Measurements from ENCODE around the gene LENEP. TPM values are rescaled to one million over a fixed set of nuclear protein-coding genes. Genes with fewer than 3 reads are reported as not detected.

The LENEP gene
- total and polyA plus RNA-seq, 2 of the 8 experiments (the other 6 are each of a cell fraction or from before 2014, with no cell fraction given), result 1.3 TPM; not detected in 1

Small RNA genes lying within 50 kb of the gene (microRNA-seq; reads per million reads assigned to microRNA genes)
- 0 reads per million in 2 experiments for gene MIR4258 (ENCODE audit: borderline microRNAs expressed in 2 of 2, borderline number of aligned reads in 2 of 2, borderline replicate concordance in 1 of 2)

Small RNA genes lying within 50 kb of the gene (small RNA-seq; reads per million reads assigned to genes)
- not detected for gene MIR4258 (ENCODE audit: insufficient read depth)
- not detected for gene RF00017 (ENCODE audit: insufficient read depth)

Other genes starting within 250 kb of the LENEP start
- gene KCNN3, start 123.3 kb upstream of the LENEP start, total RNA-seq (2021; fragmentation: NEBNext Ultra II Directional; extraction: Animal tissue kit (Norgen Biotek cat#: 25700)), result 2.8 and 3.0 TPM in 2 replicates
- 3.7 and 4.5 TPM in 2 replicates for gene KCNN3, start 123.3 kb upstream of the LENEP start, polyA plus RNA-seq (2011; rRNA removed)
- 26.5 and 30.5 TPM in 2 replicates for gene PMVK, start 56.9 kb upstream of the LENEP start, total RNA-seq (2021; fragmentation: NEBNext Ultra II Directional; extraction: Animal tissue kit (Norgen Biotek cat#: 25700))
- gene PMVK, start 56.9 kb upstream of the LENEP start, polyA plus RNA-seq (2011; rRNA removed), result 23.8 and 36.8 TPM in 2 replicates
- 17.9 and 19.8 TPM in 2 replicates for gene PBXIP1, start 37.5 kb upstream of the LENEP start, total RNA-seq (2021; fragmentation: NEBNext Ultra II Directional; extraction: Animal tissue kit (Norgen Biotek cat#: 25700))
- gene PBXIP1, start 37.5 kb upstream of the LENEP start, polyA plus RNA-seq (2011; rRNA removed), result 12.0 and 14.3 TPM in 2 replicates
- 31.6 and 32.4 TPM in 2 replicates for gene PYGO2, start 31.8 kb upstream of the LENEP start, total RNA-seq (2021; fragmentation: NEBNext Ultra II Directional; extraction: Animal tissue kit (Norgen Biotek cat#: 25700))
- 31.0 and 36.3 TPM in 2 replicates for gene PYGO2, start 31.8 kb upstream of the LENEP start, polyA plus RNA-seq (2011; rRNA removed)
- 204 and 212 TPM in 2 replicates for gene SHC1, start 22.8 kb upstream of the LENEP start, total RNA-seq (2021; fragmentation: NEBNext Ultra II Directional; extraction: Animal tissue kit (Norgen Biotek cat#: 25700))
- 177 and 197 TPM in 2 replicates for gene SHC1, start 22.8 kb upstream of the LENEP start, polyA plus RNA-seq (2011; rRNA removed)
- 284 and 294 TPM in 2 replicates for gene CKS1B, start 18.9 kb upstream of the LENEP start, total RNA-seq (2021; fragmentation: NEBNext Ultra II Directional; extraction: Animal tissue kit (Norgen Biotek cat#: 25700))
- gene CKS1B, start 18.9 kb upstream of the LENEP start, polyA plus RNA-seq (2011; rRNA removed), result 801 and 1,025 TPM in 2 replicates
- gene FLAD1, start 10.2 kb upstream of the LENEP start, total RNA-seq (2021; fragmentation: NEBNext Ultra II Directional; extraction: Animal tissue kit (Norgen Biotek cat#: 25700)), result 97.4 and 104 TPM in 2 replicates
- gene FLAD1, start 10.2 kb upstream of the LENEP start, polyA plus RNA-seq (2011; rRNA removed), result 143 and 189 TPM in 2 replicates
- 22.1 and 24.5 TPM in 2 replicates for gene ZBTB7B, start 9.2 kb downstream of the LENEP start, total RNA-seq (2021; fragmentation: NEBNext Ultra II Directional; extraction: Animal tissue kit (Norgen Biotek cat#: 25700))
- gene ZBTB7B, start 9.2 kb downstream of the LENEP start, polyA plus RNA-seq (2011; rRNA removed), result 36.9 and 38.3 TPM in 2 replicates
- 0.43 TPM in 1 of 2 replicates, not detected in the other for gene DCST2, start 40.2 kb downstream of the LENEP start, total RNA-seq (2021; fragmentation: NEBNext Ultra II Directional; extraction: Animal tissue kit (Norgen Biotek cat#: 25700))
- gene DCST2, start 40.2 kb downstream of the LENEP start, polyA plus RNA-seq (2011; rRNA removed), result 1.7 and 2.1 TPM in 2 replicates
- gene DCST1, start 40.2 kb downstream of the LENEP start, total RNA-seq (2021; fragmentation: NEBNext Ultra II Directional; extraction: Animal tissue kit (Norgen Biotek cat#: 25700)), result not detected in 2 replicates
- gene DCST1, start 40.2 kb downstream of the LENEP start, polyA plus RNA-seq (2011; rRNA removed), result 0.03 TPM in 1 of 2 replicates, not detected in the other
- gene ADAM15, start 57.7 kb downstream of the LENEP start, total RNA-seq (2021; fragmentation: NEBNext Ultra II Directional; extraction: Animal tissue kit (Norgen Biotek cat#: 25700)), result 32.2 and 32.9 TPM in 2 replicates
- 37.6 and 51.2 TPM in 2 replicates for gene ADAM15, start 57.7 kb downstream of the LENEP start, polyA plus RNA-seq (2011; rRNA removed)
- 18.5 and 21.9 TPM in 2 replicates for gene EFNA4, start 70.2 kb downstream of the LENEP start, total RNA-seq (2021; fragmentation: NEBNext Ultra II Directional; extraction: Animal tissue kit (Norgen Biotek cat#: 25700))
- 23.2 and 23.9 TPM in 2 replicates for gene EFNA4, start 70.2 kb downstream of the LENEP start, polyA plus RNA-seq (2011; rRNA removed)
- gene EFNA3, start 85.3 kb downstream of the LENEP start, total RNA-seq (2021; fragmentation: NEBNext Ultra II Directional; extraction: Animal tissue kit (Norgen Biotek cat#: 25700)), result 10.8 and 11.6 TPM in 2 replicates
- 13.8 and 18.7 TPM in 2 replicates for gene EFNA3, start 85.3 kb downstream of the LENEP start, polyA plus RNA-seq (2011; rRNA removed)
- gene EFNA1, start 134.3 kb downstream of the LENEP start, total RNA-seq (2021; fragmentation: NEBNext Ultra II Directional; extraction: Animal tissue kit (Norgen Biotek cat#: 25700)), result 4.0 and 4.9 TPM in 2 replicates
- gene EFNA1, start 134.3 kb downstream of the LENEP start, polyA plus RNA-seq (2011; rRNA removed), result 11.8 and 14.6 TPM in 2 replicates
- 36.5 and 41.6 TPM in 2 replicates for gene SLC50A1, start 142.3 kb downstream of the LENEP start, total RNA-seq (2021; fragmentation: NEBNext Ultra II Directional; extraction: Animal tissue kit (Norgen Biotek cat#: 25700))
- gene SLC50A1, start 142.3 kb downstream of the LENEP start, polyA plus RNA-seq (2011; rRNA removed), result 80.7 and 90.8 TPM in 2 replicates
- 44.8 and 49.3 TPM in 2 replicates for gene DPM3, start 146.9 kb downstream of the LENEP start, total RNA-seq (2021; fragmentation: NEBNext Ultra II Directional; extraction: Animal tissue kit (Norgen Biotek cat#: 25700))
- 227 and 349 TPM in 2 replicates for gene DPM3, start 146.9 kb downstream of the LENEP start, polyA plus RNA-seq (2011; rRNA removed)
- gene KRTCAP2, start 179.7 kb downstream of the LENEP start, total RNA-seq (2021; fragmentation: NEBNext Ultra II Directional; extraction: Animal tissue kit (Norgen Biotek cat#: 25700)), result 146 TPM in 2 replicates
- gene KRTCAP2, start 179.7 kb downstream of the LENEP start, polyA plus RNA-seq (2011; rRNA removed), result 317 and 419 TPM in 2 replicates
- gene TRIM46, start 180.3 kb downstream of the LENEP start, total RNA-seq (2021; fragmentation: NEBNext Ultra II Directional; extraction: Animal tissue kit (Norgen Biotek cat#: 25700)), result 15.0 and 15.5 TPM in 2 replicates
- gene TRIM46, start 180.3 kb downstream of the LENEP start, polyA plus RNA-seq (2011; rRNA removed), result 21.6 and 34.7 TPM in 2 replicates
- gene THBS3, start 214.3 kb downstream of the LENEP start, total RNA-seq (2021; fragmentation: NEBNext Ultra II Directional; extraction: Animal tissue kit (Norgen Biotek cat#: 25700)), result 2.6 and 3.0 TPM in 2 replicates
- gene THBS3, start 214.3 kb downstream of the LENEP start, polyA plus RNA-seq (2011; rRNA removed), result 3.5 and 5.0 TPM in 2 replicates
- gene MTX1, start 215.1 kb downstream of the LENEP start, total RNA-seq (2021; fragmentation: NEBNext Ultra II Directional; extraction: Animal tissue kit (Norgen Biotek cat#: 25700)), result 47.9 and 55.0 TPM in 2 replicates
- 131 and 161 TPM in 2 replicates for gene MTX1, start 215.1 kb downstream of the LENEP start, polyA plus RNA-seq (2011; rRNA removed)